Measurements from ENCODE around the gene LRRC26. TPM values are rescaled to one million over a fixed set of nuclear protein-coding genes. Genes with fewer than 3 reads are reported as not detected.

LRRC26 gene
- total RNA-seq, 1 experiment from 2014 or later: 2.1 TPM

DNA sequence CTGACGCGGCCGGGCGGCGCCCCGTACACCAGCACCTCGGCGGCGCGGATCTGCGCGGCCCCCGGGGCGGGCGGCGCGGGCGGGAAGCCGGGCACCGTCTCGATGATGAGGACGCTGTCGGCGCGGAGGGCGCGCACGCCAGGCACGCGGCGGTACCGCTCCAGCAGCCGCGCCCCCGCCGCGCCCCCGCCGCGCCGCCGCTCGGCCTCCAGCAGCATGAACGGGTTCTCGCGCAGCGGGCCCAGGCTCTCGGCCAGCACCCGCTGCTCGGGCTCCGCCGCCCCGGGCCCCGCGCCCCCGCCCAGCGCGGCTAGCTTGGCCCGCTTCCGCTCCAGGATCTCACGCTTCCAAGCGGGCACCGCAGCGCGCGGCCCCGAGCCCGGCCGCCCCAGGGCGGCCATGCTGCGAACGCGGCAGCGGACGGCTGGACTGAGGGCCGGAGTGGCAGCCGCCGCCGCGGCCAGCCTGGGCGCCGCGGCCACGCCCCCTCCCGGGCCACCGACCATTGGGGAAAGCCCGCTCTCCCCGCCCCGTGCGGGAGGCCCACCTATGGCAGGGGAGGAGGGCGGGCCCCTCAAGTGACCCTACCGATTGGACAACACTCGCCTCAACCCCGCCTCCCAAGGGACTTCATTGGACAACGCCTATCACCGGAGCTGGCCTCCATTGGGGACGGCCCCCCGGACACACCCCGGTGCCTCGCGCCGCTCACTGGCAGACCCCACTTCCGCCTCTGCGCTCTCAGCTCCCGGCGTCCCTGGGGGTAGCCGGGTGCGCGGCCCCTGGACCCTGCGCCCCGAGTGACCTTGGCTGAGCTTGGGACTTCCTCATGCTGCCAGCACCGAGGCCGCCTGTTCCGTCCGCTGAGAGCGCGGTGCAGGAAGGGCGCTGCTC, 30.7 kb upstream of the LRRC26 start, which contains the start of gene TPRN:
TPRN (minus strand) TSS at position 431 of the 894 bp plus-strand sequence; CDS start at position 401, 30 bp downstream.
- POLR2A ChIA-PET: interaction anchor here (0.6 to 1.5 kb wide), 21 partner anchors 10 to 235 kb away, joined by 3 to 13 read pairs (median 4); partner anchors contain the start of genes ANAPC2, MAN1B1, NELFB and RNF208
- peak within 1 kb of the TSS; percentile 91 for H3K27ac Mint-ChIP-seq
- H3K4me3 Mint-ChIP-seq: peak within 1 kb of the TSS; percentile 84
- ATAC-seq (peak; percentile 97), DNase-seq (ENCODE audit: low spot score) (peak; percentile 100)
- peaks cover 33% of the 10 kb centered on the region for H3K4me1 Mint-ChIP-seq
- no peaks in the 10 kb centered on the region for H3K36me3 Mint-ChIP-seq
- no peaks in the 10 kb centered on the region for H3K27me3 Mint-ChIP-seq (ENCODE audit: low read depth)
- CTCF ChIA-PET: interaction anchor here (0.6 to 2.8 kb wide), 19 partner anchors 12 to 623 kb away, joined by 3 to 28 read pairs (median 5); partner anchors contain the start of genes AJM1, ANAPC2, CYSRT1 and ENTPD2
- H3K9me3 Mint-ChIP-seq: no peaks in the 10 kb centered on the region
- no peak for TF ChIP-seq STAT6 (CRISPR knock-in tag; conservative IDR thresholded peaks at IDR 0.05; ENCODE audit: low read depth)
- no peak for TF ChIP-seq PRDM15 (CRISPR knock-in tag; IDR thresholded peaks at IDR 0.05)
- no peak for TF ChIP-seq RORB (CRISPR knock-in tag; IDR thresholded peaks at IDR 0.05)
- TF ChIP-seq NR3C1 (CRISPR knock-in tag; conservative IDR thresholded peaks at IDR 0.05; ENCODE audit: low read depth): no peak
- TF ChIP-seq RELA (CRISPR knock-in tag; IDR thresholded peaks at IDR 0.05; ENCODE audit: borderline replicate concordance): peak; percentile 41; the same call in 1 of the 2 replicates
- TF ChIP-seq, protein P1, sequence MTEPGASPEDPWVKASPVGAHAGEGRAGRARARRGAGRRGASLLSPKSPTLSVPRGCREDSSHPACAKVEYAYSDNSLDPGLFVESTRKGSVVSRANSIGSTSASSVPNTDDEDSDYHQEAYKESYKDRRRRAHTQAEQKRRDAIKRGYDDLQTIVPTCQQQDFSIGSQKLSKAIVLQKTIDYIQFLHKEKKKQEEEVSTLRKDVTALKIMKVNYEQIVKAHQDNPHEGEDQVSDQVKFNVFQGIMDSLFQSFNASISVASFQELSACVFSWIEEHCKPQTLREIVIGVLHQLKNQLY (CRISPR knock-in tag; IDR thresholded peaks at IDR 0.05): no peak
- TF ChIP-seq, protein P2, sequence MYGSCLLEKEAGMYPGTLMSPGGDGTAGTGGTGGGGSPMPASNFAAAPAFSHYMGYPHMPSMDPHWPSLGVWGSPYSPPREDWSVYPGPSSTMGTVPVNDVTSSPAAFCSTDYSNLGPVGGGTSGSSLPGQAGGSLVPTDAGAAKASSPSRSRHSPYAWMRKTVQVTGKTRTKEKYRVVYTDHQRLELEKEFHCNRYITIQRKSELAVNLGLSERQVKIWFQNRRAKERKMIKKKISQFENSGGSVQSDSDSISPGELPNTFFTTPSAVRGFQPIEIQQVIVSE (CRISPR knock-in tag; IDR thresholded peaks at IDR 0.05; ENCODE audit: borderline replicate concordance): no peak
- no peak for TF ChIP-seq CREB1 (CRISPR knock-in tag; IDR thresholded peaks at IDR 0.05)
- no peak for TF ChIP-seq OVOL2 (CRISPR knock-in tag; IDR thresholded peaks at IDR 0.05; ENCODE audit: borderline replicate concordance)
- 0 out of 2 replicates have a peak, but pooled peaks have one; percentile 29 for TF ChIP-seq FOXP4 (CRISPR knock-in tag; IDR thresholded peaks at IDR 0.05)
- no peak for TF ChIP-seq FOXP1 (CRISPR knock-in tag; IDR thresholded peaks at IDR 0.05; ENCODE audit: borderline replicate concordance)
- peak; percentile 30; the same call in 1 of the 2 replicates for TF ChIP-seq SMAD3 (CRISPR knock-in tag; IDR thresholded peaks at IDR 0.05; ENCODE audit: borderline replicate concordance)
- TF ChIP-seq ZBTB43 (CRISPR knock-in tag; IDR thresholded peaks at IDR 0.05): 0 out of 2 replicates have a peak, but pooled peaks have one; percentile 25
- TF ChIP-seq ELF4 (CRISPR knock-in tag; IDR thresholded peaks at IDR 0.05; ENCODE audit: low read depth): no peak
- TF ChIP-seq SP1 (CRISPR knock-in tag; conservative IDR thresholded peaks at IDR 0.05): peak; percentile 91
- TF ChIP-seq SOX15 (CRISPR knock-in tag; IDR thresholded peaks at IDR 0.05): no peak
- TF ChIP-seq ZNF281 (CRISPR knock-in tag; IDR thresholded peaks at IDR 0.05): no peak
- peak; percentile 64; the same call in 1 of the 2 replicates for TF ChIP-seq E2F5 (CRISPR knock-in tag; IDR thresholded peaks at IDR 0.05)
